PC-9 (cell line): Measurements from ENCODE around the gene RNF13. TPM values are rescaled to one million over a fixed set of nuclear protein-coding genes. Genes with fewer than 3 reads are reported as not detected.

ENCODE experiments used
- BruUV-seq: library from RNA; stranded (reverse); fragments of 400-500 nt; replicated peaks from 2 replicates; lab custom pipeline; 2021; lab: Mats Ljungman, UMichigan
- CTCF ChIA-PET: fragments of 300-600 bp; sonication (Branson Sonifier 250); formaldehyde crosslinking; loops from one replicate; lab custom pipeline; 2022; ENCODE audit warnings: antibody characterized with exemption; lab: Charles Lee
- POLR2A ChIA-PET: fragments of 300-600 bp; sonication (Branson Sonifier 250); formaldehyde crosslinking; loops from one replicate; lab custom pipeline; 2022; ENCODE audit warnings: antibody characterized with exemption; ENCODE audit not compliant: unreplicated experiment; lab: Charles Lee
- DNase-seq, 2 experiments: peaks; one replicate each; pipeline versions ENCODE4 v3.0.0 to v3.0.0-alpha.2; 2015 to 2022; ENCODE audit warnings: mixed read lengths in 1 of 2
- H2AFZ ChIP-seq: fragments of 200-600 bp; sonication (generic); 2 replicates; pipeline ENCODE4 v1.8.1; 2017; ENCODE audit warnings: antibody characterized with exemption
- H3F3A ChIP-seq: fragments of 200-600 bp; sonication (generic); 2 replicates; pipeline ENCODE4 v1.8.1; 2017; ENCODE audit warnings: antibody characterized with exemption, mild to moderate bottlenecking, low read depth; ENCODE audit not compliant: insufficient read depth
- H3K27ac ChIP-seq: fragments of 200-600 bp; sonication (generic); 2 replicates; pipeline ENCODE4 v1.6.1; 2016; ENCODE audit warnings: mixed run types
- H3K27me3 ChIP-seq: fragments of 200-600 bp; sonication (generic); 2 replicates; pipeline ENCODE4 v1.6.1; 2016; ENCODE audit warnings: low read depth, mixed run types; ENCODE audit not compliant: insufficient read depth
- H3K36me3 ChIP-seq: fragments of 200-600 bp; sonication (generic); 2 replicates; pipeline ENCODE4 v1.6.1; 2016; ENCODE audit warnings: low read depth, mixed run types
- H3K4me1 ChIP-seq: fragments of 200-600 bp; sonication (generic); replicated peaks from 2 replicates; pipeline ENCODE4 v1.6.1; 2016; ENCODE audit warnings: mixed run types; ENCODE audit not compliant: insufficient read depth
- H3K4me2 ChIP-seq: fragments of 200-600 bp; sonication (generic); 2 replicates; pipeline ENCODE4 v1.6.1; 2017; ENCODE audit warnings: mixed run types
- H3K4me3 ChIP-seq: fragments of 200-600 bp; sonication (generic); 2 replicates; pipeline ENCODE4 v1.6.1; 2016; ENCODE audit warnings: mixed run types
- H3K79me2 ChIP-seq: fragments of 200-600 bp; sonication (generic); 2 replicates; pipeline ENCODE4 v1.6.1; 2017; ENCODE audit warnings: low read depth, mixed run types
- H3K9me2 ChIP-seq: fragments of 200-600 bp; sonication (generic); 2 replicates; pipeline ENCODE4 v1.8.1; 2017; ENCODE audit warnings: mild to moderate bottlenecking; ENCODE audit not compliant: insufficient read depth
- H3K9me3 ChIP-seq: fragments of 200-600 bp; sonication (generic); 2 replicates; pipeline ENCODE4 v1.8.1; 2016; ENCODE audit warnings: low read depth; ENCODE audit not compliant: insufficient read depth
- H4K20me1 ChIP-seq: fragments of 200-600 bp; sonication (generic); 2 replicates; pipeline ENCODE4 v1.8.1; 2017; ENCODE audit not compliant: insufficient read depth
- EZH2 ChIP-seq: fragments of 200-600 bp; sonication (generic); IDR thresholded peaks from 2 replicates; pipeline ENCODE4 v1.8.0; 2017; ENCODE audit warnings: antibody characterized with exemption, low read depth
- intact Hi-C: fragments of 100-400 bp; cut with micrococcal nuclease; formaldehyde crosslinking; loops from one replicate; pipeline ENCODE4 v1.10.0; 2022; ENCODE audit not compliant: unreplicated experiment
- total RNA-seq: library from RNA; stranded (reverse); gene quantifications from 2 replicates; pipeline ENCODE4 v1.2.3, GENCODE V29; 2021
- TF ChIP-seq, protein P1 (sequence below): fragments of 200-600 bp; sonication (generic); conservative IDR thresholded peaks from 2 replicates; pipeline ENCODE4 v1.6.1; 2017; ENCODE audit warnings: mixed run types, antibody characterized with exemption, mild to moderate bottlenecking, moderate library complexity

Gene RNF13
- total RNA-seq, 1 experiment from 2014 or later = 65.0 TPM

DNA sequence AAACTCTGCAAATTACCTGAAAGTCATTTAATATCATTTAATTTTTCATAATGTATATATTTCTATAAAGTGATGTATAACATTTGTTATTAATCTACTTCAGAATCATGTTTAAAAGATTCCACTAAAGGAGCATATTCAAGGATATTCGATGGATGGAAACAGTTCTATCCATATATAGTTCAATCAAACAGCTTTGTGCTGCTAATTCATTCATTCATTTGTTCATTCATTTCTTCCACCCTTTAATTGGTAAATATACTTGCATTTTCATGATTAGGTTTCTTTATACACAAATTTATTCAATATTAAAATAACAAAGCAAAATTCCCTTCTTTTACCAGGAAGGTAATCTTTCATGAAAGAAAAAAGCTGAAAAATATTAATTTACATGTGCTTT, 64.7 kb downstream of the RNF13 start:
- Histone ChIP-seq H3F3A (0 out of 2 replicates have a peak, but pooled peaks cover 4% of the 10 kb centered on the region), H4K20me1 (no peaks in the 10 kb centered on the region; the same call in 1 of the 2 replicates), H3K4me3 (no peak overlapping the region), H3K4me2 (no peak overlapping the region), H3K9me3 (no peaks in the 10 kb centered on the region), H2AFZ (no peak overlapping the region), H3K9me2 (no peaks in the 10 kb centered on the region), H3K4me1 (no peaks in the 10 kb centered on the region), H3K27me3 (no peaks in the 10 kb centered on the region), H3K79me2 (no peaks in the 10 kb centered on the region), H3K36me3 (peaks cover 9% of the 10 kb centered on the region), H3K27ac (no peak overlapping the region)
- ChIA-PET CTCF (no interaction called here), POLR2A (no interaction called here)
- BruUV-seq = no TSS peak
- intact Hi-C loops = no loop called here
- TF ChIP-seq EZH2 = no peak
- TF ChIP-seq, protein P1, sequence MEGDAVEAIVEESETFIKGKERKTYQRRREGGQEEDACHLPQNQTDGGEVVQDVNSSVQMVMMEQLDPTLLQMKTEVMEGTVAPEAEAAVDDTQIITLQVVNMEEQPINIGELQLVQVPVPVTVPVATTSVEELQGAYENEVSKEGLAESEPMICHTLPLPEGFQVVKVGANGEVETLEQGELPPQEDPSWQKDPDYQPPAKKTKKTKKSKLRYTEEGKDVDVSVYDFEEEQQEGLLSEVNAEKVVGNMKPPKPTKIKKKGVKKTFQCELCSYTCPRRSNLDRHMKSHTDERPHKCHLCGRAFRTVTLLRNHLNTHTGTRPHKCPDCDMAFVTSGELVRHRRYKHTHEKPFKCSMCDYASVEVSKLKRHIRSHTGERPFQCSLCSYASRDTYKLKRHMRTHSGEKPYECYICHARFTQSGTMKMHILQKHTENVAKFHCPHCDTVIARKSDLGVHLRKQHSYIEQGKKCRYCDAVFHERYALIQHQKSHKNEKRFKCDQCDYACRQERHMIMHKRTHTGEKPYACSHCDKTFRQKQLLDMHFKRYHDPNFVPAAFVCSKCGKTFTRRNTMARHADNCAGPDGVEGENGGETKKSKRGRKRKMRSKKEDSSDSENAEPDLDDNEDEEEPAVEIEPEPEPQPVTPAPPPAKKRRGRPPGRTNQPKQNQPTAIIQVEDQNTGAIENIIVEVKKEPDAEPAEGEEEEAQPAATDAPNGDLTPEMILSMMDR = no peak
- no peak for DNase-seq

DNA sequence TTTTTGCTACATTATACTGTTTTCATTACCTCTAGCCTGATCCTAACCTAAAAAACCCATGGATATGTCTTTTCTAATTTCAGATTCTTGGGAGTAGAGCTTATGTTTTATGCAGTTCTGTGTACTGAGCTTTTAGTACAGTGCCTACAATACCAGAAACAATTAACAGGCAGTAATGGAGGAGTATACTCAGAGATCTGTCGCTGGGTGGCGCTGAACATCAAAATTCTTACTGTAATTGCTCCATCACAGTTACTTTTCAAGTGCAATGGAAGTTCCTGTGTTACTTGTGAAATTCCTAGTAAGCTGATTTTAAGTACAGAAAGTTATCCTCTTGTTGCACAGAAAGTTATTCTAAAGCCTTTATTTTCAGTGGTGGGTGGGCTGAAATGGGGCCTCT, 66.9 kb downstream of the RNF13 start:
- Histone ChIP-seq H3K27ac (no peak overlapping the region), H2AFZ (no peak overlapping the region), H3F3A (0 out of 2 replicates have a peak, but pooled peaks cover 4% of the 10 kb centered on the region), H3K36me3 (no peaks in the 10 kb centered on the region; the same call in 1 of the 2 replicates), H3K4me2 (no peak overlapping the region), H4K20me1 (no peaks in the 10 kb centered on the region), H3K4me3 (no peak overlapping the region), H3K9me3 (no peaks in the 10 kb centered on the region), H3K9me2 (no peaks in the 10 kb centered on the region), H3K79me2 (0 out of 2 replicates have a peak, but pooled peaks cover 3% of the 10 kb centered on the region), H3K4me1 (no peaks in the 10 kb centered on the region), H3K27me3 (no peaks in the 10 kb centered on the region)
- POLR2A ChIA-PET = interaction anchor here (0.6 kb wide), 2 partner anchors 360 to 667 kb away, joined by 4 to 5 read pairs; no protein-coding TSS in a partner anchor
- intact Hi-C loops = no loop called here
- peak in 1 of 2 experiments; percentile 10 for DNase-seq
- CTCF ChIA-PET = interaction anchor here (0.6 to 1.1 kb wide), 2 partner anchors 22 to 304 kb away, joined by 3 read pairs; no protein-coding TSS in a partner anchor
- no peak for TF ChIP-seq EZH2
- TF ChIP-seq, protein P1 = no peak; the same call in 1 of the 2 replicates
- BruUV-seq = no TSS peak

DNA sequence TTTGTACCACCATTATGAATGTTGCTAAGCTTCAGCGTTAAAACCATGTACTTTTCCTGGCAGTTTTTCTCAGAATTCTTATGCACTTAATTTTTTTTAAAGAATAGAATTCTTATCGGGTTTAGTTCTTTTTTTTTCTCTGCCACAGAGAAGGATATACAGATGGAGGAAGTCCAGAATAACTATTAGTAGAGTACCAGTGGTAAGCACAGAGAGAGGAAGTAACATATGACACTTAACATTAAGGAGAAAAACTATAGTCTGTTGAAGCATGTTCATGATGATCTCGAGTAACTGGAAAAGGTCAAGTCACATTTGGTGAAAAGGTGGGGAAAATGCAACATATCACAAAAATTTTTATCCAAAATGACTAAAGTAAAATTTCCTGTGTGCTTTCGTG, 68.9 kb downstream of the RNF13 start:
- no TSS peak for BruUV-seq
- Histone ChIP-seq H3K9me3 (no peaks in the 10 kb centered on the region), H3K79me2 (peaks cover 10% of the 10 kb centered on the region; the same call in 1 of the 2 replicates), H4K20me1 (no peaks in the 10 kb centered on the region), H3K4me3 (no peak overlapping the region), H3K9me2 (no peaks in the 10 kb centered on the region), H3F3A (0 out of 2 replicates have a peak, but pooled peaks cover 4% of the 10 kb centered on the region), H3K27me3 (no peaks in the 10 kb centered on the region), H3K4me2 (no peak overlapping the region), H3K36me3 (no peaks in the 10 kb centered on the region), H3K4me1 (no peaks in the 10 kb centered on the region), H3K27ac (no peak overlapping the region), H2AFZ (no peak overlapping the region)
- ChIA-PET CTCF (interaction anchor here (0.6 kb wide), 1 partner anchor 11 kb away, joined by 3 read pairs; no protein-coding TSS in a partner anchor), POLR2A (no interaction called here)
- no peak for DNase-seq
- intact Hi-C loops = no loop called here
- TF ChIP-seq, protein P1 = no peak
- TF ChIP-seq EZH2 = no peak
